NCI-H2029 (cell line): Measurements from ENCODE around the gene TM4SF1.
A peak's percentile ranks its signal among the peaks of the same experiment; 100 is the strongest.

ENCODE experiments used
- DNase-seq: peaks from one replicate; lab custom pipeline; 2025; lab: John Stamatoyannopoulos, UW

TM4SF1 gene

GRCh38 chr3:149377408-149378364, at the start of gene TM4SF1:
Gene TM4SF1 (minus strand): TSS chr3:149377649. CDS start chr3:149377547, 102 bp downstream.
- peak; percentile 85 for DNase-seq

- no peak for DNase-seq
Observed at GRCh38 chr3:149426325-149426724, 48.9 kb upstream of the TM4SF1 start.

- DNase-seq = no peak
Observed at GRCh38 chr3:149424918-149425317, 47.5 kb upstream of the TM4SF1 start.

GRCh38 chr3:149421764-149422163, 44.3 kb upstream of the TM4SF1 start:
- DNase-seq = no peak

- DNase-seq = no peak
Observed at GRCh38 chr3:149419816-149420215, 42.4 kb upstream of the TM4SF1 start.

- no peak for DNase-seq
Observed at GRCh38 chr3:149417727-149418126, 40.3 kb upstream of the TM4SF1 start.

GRCh38 chr3:149417174-149417573, 39.7 kb upstream of the TM4SF1 start:
- DNase-seq = no peak

GRCh38 chr3:149415484-149415883, 38.0 kb upstream of the TM4SF1 start:
- peak; percentile 22 for DNase-seq

- no peak for DNase-seq
Observed at GRCh38 chr3:149414557-149415231, 37.2 kb upstream of the TM4SF1 start.

- no peak for DNase-seq
Observed at GRCh38 chr3:149411583-149411982, 34.1 kb upstream of the TM4SF1 start.

GRCh38 chr3:149409351-149409750, 31.9 kb upstream of the TM4SF1 start:
- no peak for DNase-seq

GRCh38 chr3:149407898-149408297, 30.4 kb upstream of the TM4SF1 start:
- no peak for DNase-seq

- DNase-seq = no peak
Observed at GRCh38 chr3:149406244-149406752, 28.8 kb upstream of the TM4SF1 start.

GRCh38 chr3:149403443-149403842, 26.0 kb upstream of the TM4SF1 start:
- DNase-seq = no peak

GRCh38 chr3:149402481-149402880, 25.0 kb upstream of the TM4SF1 start:
- no peak for DNase-seq

- no peak for DNase-seq
Observed at GRCh38 chr3:149401926-149402310, 24.5 kb upstream of the TM4SF1 start.

GRCh38 chr3:149401212-149401925, 23.9 kb upstream of the TM4SF1 start:
- peak; percentile 89 for DNase-seq

- no peak for DNase-seq
Observed at GRCh38 chr3:149400645-149401044, 23.2 kb upstream of the TM4SF1 start.

- no peak for DNase-seq
Observed at GRCh38 chr3:149398296-149398695, 20.8 kb upstream of the TM4SF1 start.

- DNase-seq = no peak
Observed at GRCh38 chr3:149397528-149397927, 20.1 kb upstream of the TM4SF1 start.

GRCh38 chr3:149396476-149396875, 19.0 kb upstream of the TM4SF1 start:
- no peak for DNase-seq
